Esophagus squamous epithelium (tissue), 4 donors: ENCODE measurements around the gene GGT5.

Experiments used
- POLR2A ChIP-seq, 4 donors: fragments of 450-650 bp; IDR thresholded peaks; one replicate each; pipeline ENCODE4 v1.6.1; 2017; ENCODE audit warnings: antibody characterized with exemption in 4 of 4, mild to moderate bottlenecking in 4 of 4, moderate library complexity in 3 of 4
- TF ChIP-seq, protein P1 (sequence below), 6 experiments: fragments of 450-650 bp in 4 of 6; fragments of 200-600 bp in 2 of 6; sonication (generic) in 2 of 6; IDR thresholded peaks; one replicate each; pipeline ENCODE4 v1.5.1; 2016 to 2019; ENCODE audit warnings: antibody characterized with exemption in 6 of 6, mild to moderate bottlenecking in 4 of 6, moderate library complexity in 4 of 6

DNA sequence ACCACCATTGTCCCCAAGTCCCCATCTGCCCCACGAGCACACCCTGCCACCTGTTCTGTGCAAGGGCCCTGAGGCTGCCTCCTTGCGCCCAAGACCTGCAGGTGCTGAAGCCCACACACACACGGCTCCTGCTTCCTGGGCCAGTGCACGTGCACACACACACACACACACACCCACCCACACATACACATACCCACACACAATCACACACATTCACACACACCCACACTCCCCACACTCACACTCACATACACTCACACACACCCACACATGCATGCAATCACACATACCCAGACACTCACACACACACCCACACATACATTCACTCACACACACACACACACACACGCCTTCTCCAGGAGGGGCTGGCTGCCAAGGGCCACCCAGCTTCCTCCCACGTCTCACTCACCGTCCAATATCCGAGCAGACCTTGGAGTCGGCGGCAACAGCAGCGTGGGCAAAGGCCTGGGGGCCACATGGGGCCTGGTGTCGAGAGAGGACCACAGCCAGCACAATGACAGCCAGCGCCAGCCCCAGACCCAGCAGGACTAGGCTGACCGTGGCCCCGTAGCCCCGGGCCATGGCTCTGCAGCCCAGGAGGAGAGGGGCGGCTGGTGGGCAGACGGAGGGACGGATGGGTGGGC lies 616 bp downstream of the GGT5 start:
- TF ChIP-seq, protein P1, sequence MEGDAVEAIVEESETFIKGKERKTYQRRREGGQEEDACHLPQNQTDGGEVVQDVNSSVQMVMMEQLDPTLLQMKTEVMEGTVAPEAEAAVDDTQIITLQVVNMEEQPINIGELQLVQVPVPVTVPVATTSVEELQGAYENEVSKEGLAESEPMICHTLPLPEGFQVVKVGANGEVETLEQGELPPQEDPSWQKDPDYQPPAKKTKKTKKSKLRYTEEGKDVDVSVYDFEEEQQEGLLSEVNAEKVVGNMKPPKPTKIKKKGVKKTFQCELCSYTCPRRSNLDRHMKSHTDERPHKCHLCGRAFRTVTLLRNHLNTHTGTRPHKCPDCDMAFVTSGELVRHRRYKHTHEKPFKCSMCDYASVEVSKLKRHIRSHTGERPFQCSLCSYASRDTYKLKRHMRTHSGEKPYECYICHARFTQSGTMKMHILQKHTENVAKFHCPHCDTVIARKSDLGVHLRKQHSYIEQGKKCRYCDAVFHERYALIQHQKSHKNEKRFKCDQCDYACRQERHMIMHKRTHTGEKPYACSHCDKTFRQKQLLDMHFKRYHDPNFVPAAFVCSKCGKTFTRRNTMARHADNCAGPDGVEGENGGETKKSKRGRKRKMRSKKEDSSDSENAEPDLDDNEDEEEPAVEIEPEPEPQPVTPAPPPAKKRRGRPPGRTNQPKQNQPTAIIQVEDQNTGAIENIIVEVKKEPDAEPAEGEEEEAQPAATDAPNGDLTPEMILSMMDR (IDR thresholded peaks at IDR 0.05), result no peak
- TF ChIP-seq POLR2A (IDR thresholded peaks at IDR 0.05), result no peak
